Lower lobe of right lung (tissue), 2 donors: Measurements from ENCODE around the gene RNF225. TPM values are rescaled to one million over a fixed set of nuclear protein-coding genes. Genes with fewer than 3 reads are reported as not detected.

Experiments used
- ATAC-seq, 2 donors: fragments of 200-7000 bp; cut with Tn5 transposase; one replicate each; pipeline ENCODE4 v1.9.1; 2020 to 2022; ENCODE audit warnings: mild to moderate bottlenecking in 2 of 2, moderate library complexity in 2 of 2
- DNase-seq: peaks from one replicate; pipeline ENCODE4 v3.0.0-alpha.2; 2020
- H3K27ac ChIP-seq: fragments of 200-600 bp; one replicate; pipeline ENCODE4 v1.8.0; 2022
- H3K27me3 ChIP-seq: fragments of 200-600 bp; one replicate; pipeline ENCODE4 v1.8.0; 2022; ENCODE audit warnings: low read depth
- H3K36me3 ChIP-seq: fragments of 200-600 bp; one replicate; pipeline ENCODE4 v1.8.0; 2022; ENCODE audit warnings: mild to moderate bottlenecking
- H3K4me1 ChIP-seq: fragments of 200-600 bp; one replicate; pipeline ENCODE4 v1.8.0; 2022
- H3K4me3 ChIP-seq: fragments of 200-600 bp; one replicate; pipeline ENCODE4 v1.8.0; 2022; ENCODE audit warnings: mild to moderate bottlenecking
- H3K9me3 ChIP-seq: fragments of 200-600 bp; one replicate; pipeline ENCODE4 v1.8.0; 2022
- intact Hi-C: fragments of 100-400 bp; cut with DNase I; formaldehyde crosslinking; loops from one replicate; pipeline ENCODE4 v1.11.0; 2022
- total RNA-seq: library from RNA; stranded (reverse); fragmentation: NEBNext Ultra II Directional; extraction: Animal tissue kit (Norgen Biotek cat#: 25700); gene quantifications from one replicate; pipeline ENCODE4 v1.2.1, GENCODE V29; 2021
- TF ChIP-seq, protein P1 (sequence below): fragments of 200-600 bp; IDR thresholded peaks from one replicate; pipeline ENCODE4 v1.8.0; 2022; ENCODE audit warnings: antibody characterized with exemption, mild to moderate bottlenecking
- donor health status: DM: no; HTN: yes; CAD: no; lungs with severe emphysema.

RNF225 gene
- total RNA-seq, 1 donor from 2014 or later = not detected

DNA sequence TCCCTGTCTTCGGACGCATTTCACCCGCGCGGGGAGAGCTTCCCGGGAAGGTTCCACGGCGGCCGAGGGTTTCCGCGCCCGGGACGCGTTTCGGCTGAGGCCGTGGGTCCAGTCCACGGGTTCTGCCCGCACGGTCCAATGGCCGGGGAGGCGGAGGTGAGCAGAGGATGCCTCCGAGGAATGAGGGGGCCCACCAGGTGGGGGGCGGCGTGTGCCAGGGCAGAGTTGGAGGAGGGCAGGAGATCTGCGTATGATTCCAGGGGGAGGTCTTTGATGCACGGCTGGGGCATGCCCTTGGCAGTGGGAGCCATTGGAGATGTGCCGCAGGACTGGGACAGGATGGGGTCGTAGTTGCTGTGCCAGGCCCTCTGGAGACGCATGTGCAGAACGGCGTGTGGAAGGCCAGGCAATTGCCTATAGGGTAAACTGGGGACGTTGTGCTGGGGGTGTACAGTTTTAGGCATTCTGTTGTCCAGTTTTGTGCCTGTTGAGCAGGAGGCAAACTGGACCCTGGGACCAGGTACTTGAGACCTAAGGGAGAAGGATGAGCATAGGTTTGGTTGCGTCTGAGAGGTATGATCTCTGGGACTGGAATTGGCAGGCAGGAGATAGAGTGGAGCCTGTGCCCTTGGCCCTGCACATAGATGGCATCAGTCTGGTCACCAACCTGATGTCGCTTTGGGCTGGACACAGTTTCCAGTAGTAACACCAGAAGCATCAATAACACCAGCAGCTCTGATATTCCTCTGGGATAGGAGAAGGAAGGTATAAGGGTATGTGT, 13.7 kb downstream of the RNF225 start:
- intact Hi-C loops = no loop called here
- peak; percentile 31 to 39 for ATAC-seq
- H3K4me3 ChIP-seq = peak overlapping the region; percentile 90
- H3K4me1 ChIP-seq = peaks cover 28% of the 10 kb centered on the region
- DNase-seq = no peak
- no peaks in the 10 kb centered on the region for H3K27me3 ChIP-seq
- H3K36me3 ChIP-seq = peaks cover 3% of the 10 kb centered on the region
- TF ChIP-seq, protein P1, sequence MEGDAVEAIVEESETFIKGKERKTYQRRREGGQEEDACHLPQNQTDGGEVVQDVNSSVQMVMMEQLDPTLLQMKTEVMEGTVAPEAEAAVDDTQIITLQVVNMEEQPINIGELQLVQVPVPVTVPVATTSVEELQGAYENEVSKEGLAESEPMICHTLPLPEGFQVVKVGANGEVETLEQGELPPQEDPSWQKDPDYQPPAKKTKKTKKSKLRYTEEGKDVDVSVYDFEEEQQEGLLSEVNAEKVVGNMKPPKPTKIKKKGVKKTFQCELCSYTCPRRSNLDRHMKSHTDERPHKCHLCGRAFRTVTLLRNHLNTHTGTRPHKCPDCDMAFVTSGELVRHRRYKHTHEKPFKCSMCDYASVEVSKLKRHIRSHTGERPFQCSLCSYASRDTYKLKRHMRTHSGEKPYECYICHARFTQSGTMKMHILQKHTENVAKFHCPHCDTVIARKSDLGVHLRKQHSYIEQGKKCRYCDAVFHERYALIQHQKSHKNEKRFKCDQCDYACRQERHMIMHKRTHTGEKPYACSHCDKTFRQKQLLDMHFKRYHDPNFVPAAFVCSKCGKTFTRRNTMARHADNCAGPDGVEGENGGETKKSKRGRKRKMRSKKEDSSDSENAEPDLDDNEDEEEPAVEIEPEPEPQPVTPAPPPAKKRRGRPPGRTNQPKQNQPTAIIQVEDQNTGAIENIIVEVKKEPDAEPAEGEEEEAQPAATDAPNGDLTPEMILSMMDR = no peak
- no peaks in the 10 kb centered on the region for H3K9me3 ChIP-seq
- peak overlapping the region; percentile 89 for H3K27ac ChIP-seq

- H3K9me3 ChIP-seq = no peaks in the 10 kb centered on the region
- peaks cover 52% of the 10 kb centered on the region for H3K36me3 ChIP-seq
- H3K27ac ChIP-seq = no peak overlapping the region
- TF ChIP-seq, protein P1 = no peak
- no peaks in the 10 kb centered on the region for H3K27me3 ChIP-seq
- intact Hi-C loops = no loop called here
- DNase-seq = no peak
- no peaks in the 10 kb centered on the region for H3K4me1 ChIP-seq
- no peak overlapping the region for H3K4me3 ChIP-seq
- no peak for ATAC-seq
Measured at GRCh38 chr19:58416604-58417003, 21.1 kb downstream of the RNF225 start.

GRCh38 chr19:58417071-58417470, 21.6 kb downstream of the RNF225 start:
- intact Hi-C loops = no loop called here
- Histone ChIP-seq H3K4me3 (no peak overlapping the region), H3K27ac (no peak overlapping the region), H3K4me1 (no peaks in the 10 kb centered on the region), H3K27me3 (no peaks in the 10 kb centered on the region), H3K36me3 (peaks cover 52% of the 10 kb centered on the region), H3K9me3 (no peaks in the 10 kb centered on the region)
- TF ChIP-seq, protein P1 = no peak
- ATAC-seq (no peak), DNase-seq (no peak)

DNA sequence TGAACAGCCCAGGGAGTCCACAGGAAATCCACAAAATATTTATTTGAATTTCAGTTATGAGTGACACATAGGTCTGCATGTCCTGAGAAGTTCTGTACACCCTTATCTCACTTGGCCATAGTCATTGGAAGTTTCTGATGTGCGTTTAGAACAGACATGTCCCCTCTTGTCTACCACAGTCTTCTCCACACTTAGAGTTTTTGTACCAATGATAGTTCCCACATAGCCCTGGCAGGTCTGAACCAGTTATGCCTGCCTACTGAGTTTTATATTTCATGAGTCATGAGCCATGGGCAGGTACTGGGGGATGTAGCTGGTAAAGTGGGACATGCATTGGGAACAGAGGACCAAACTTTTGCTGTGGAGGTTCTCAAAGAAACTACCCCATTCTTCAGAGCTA, 33.2 kb downstream of the RNF225 start:
- Histone ChIP-seq H3K9me3 (peaks cover 64% of the 10 kb centered on the region), H3K36me3 (peaks cover 2% of the 10 kb centered on the region), H3K4me3 (no peak overlapping the region), H3K27ac (no peak overlapping the region), H3K27me3 (no peaks in the 10 kb centered on the region), H3K4me1 (no peaks in the 10 kb centered on the region)
- TF ChIP-seq, protein P1 = no peak
- no peak for DNase-seq
- intact Hi-C loops = no loop called here
- ATAC-seq = no peak

DNA sequence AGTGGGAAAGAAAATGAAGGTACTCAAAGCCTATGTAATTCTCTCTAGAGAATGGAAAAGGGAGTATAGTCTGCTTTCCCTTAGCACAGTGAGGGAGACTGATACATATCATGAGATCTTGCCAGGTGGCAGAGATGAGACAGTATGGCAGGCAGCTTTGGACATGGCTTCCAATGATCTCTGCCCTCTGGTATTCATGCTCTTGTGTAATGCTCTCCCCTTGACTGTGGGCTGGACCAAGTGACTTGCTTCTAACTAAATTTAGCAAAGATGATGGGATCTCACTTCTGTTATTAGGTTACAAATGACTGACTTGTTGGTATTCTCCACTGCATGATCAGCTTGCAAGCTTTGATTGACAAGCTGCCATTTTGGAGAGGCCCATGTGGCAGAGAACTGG, 34.3 kb downstream of the RNF225 start:
- Histone ChIP-seq H3K4me1 (no peaks in the 10 kb centered on the region), H3K27ac (no peak overlapping the region), H3K27me3 (no peaks in the 10 kb centered on the region), H3K9me3 (peaks cover 75% of the 10 kb centered on the region), H3K4me3 (no peak overlapping the region), H3K36me3 (peaks cover 13% of the 10 kb centered on the region)
- intact Hi-C loops = no loop called here
- TF ChIP-seq, protein P1 = no peak
- DNase-seq (no peak), ATAC-seq (no peak)
